ENCODE measurements around the gene TAS2R30.

DNA sequence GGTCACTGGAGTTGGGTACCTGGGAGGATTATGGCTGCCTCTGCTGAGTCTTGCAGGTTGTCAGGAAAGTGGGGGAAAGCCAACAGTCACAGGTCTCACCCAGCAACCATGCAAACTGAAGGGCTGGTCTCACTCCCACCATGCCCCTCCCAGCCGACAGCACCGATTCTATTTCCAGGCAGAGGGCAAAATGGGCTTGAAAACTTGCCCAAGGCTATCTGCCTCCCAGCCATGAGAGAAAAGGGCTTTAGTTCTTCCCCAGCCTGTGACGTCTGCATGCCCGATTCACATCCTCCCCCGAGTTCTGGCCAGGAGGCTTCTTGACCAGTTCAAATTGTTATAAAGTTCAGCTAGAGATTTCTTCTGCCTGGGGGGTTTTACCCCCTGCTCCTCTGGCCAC is 9.9 kb upstream of the TAS2R30 start:
- TF ChIP-seq POLR2AphosphoS5 (IDR thresholded peaks at IDR 0.05; ENCODE audit: borderline replicate concordance, low read depth, low read length) (no peak), EZH2 (IDR thresholded peaks at IDR 0.05) (no peak)
